Stomach (tissue), 9 donors: ENCODE data around the gene SCN9A. TPM values are rescaled to one million over a fixed set of nuclear protein-coding genes. Genes with fewer than 3 reads are reported as not detected.
"Not testable (repeated sequence)": the region's sequence is repeated elsewhere in the genome, so short reads cannot be mapped to it uniquely, and the experiment has no call there.

Experiments used
- DNase-seq, 2 donors: peaks; one replicate each; pipeline versions ENCODE4 v3.0.0 to v3.0.0-alpha.2; 2013 to 2019
- H3K27ac ChIP-seq, 5 donors: fragments of 200-600 bp in 4 of 5; sonication (generic) in 4 of 5; one replicate each; pipeline ENCODE4 v1.5.1; 2013 to 2019; ENCODE audit warnings: mild to moderate bottlenecking in 1 of 5, moderate library complexity in 1 of 5
- H3K27me3 ChIP-seq, 3 donors: fragments of 200-600 bp; sonication (generic); one replicate each; pipeline ENCODE4 v1.5.1; 2017 to 2019; ENCODE audit warnings: mixed run types in 1 of 3
- H3K36me3 ChIP-seq, 4 donors: fragments of 200-600 bp; sonication (generic); 1 replicate in 3 of 4; 2 replicates in 1 of 4; pipeline ENCODE4 v1.5.1; 2016 to 2019
- H3K4me1 ChIP-seq, 4 donors: fragments of 200-600 bp; sonication (generic); one replicate each; pipeline ENCODE4 v1.5.1; 2016 to 2019
- H3K4me3 ChIP-seq, 4 donors: fragments of 200-600 bp; sonication (generic) in 3 of 4; one replicate each; pipeline ENCODE4 v1.5.1; 2016 to 2019; ENCODE audit warnings: mild to moderate bottlenecking in 1 of 4
- H3K9me3 ChIP-seq, 4 donors: fragments of 200-600 bp; sonication (generic); one replicate each; pipeline ENCODE4 v1.5.1; 2016 to 2019
- CTCF ChIP-seq, 7 experiments: fragments of 450-650 bp in 4 of 7; fragments of 200-600 bp in 3 of 7; sonication (generic) in 3 of 7; IDR thresholded peaks; one replicate each; pipeline ENCODE4 v1.5.1; 2016 to 2019; ENCODE audit warnings: antibody characterized with exemption in 7 of 7, control low read depth in 2 of 7, mild to moderate bottlenecking in 1 of 7
- EP300 ChIP-seq: sonication (generic); formaldehyde crosslinking; IDR thresholded peaks from one replicate; pipeline ENCODE4 v1.6.1; 2017; ENCODE audit warnings: antibody characterized with exemption
- POLR2A ChIP-seq, 4 donors: fragments of 450-650 bp; IDR thresholded peaks; one replicate each; pipeline ENCODE4 v1.6.1; 2016; ENCODE audit warnings: antibody characterized with exemption in 4 of 4, control low read depth in 2 of 4, mild to moderate bottlenecking in 1 of 4, moderate library complexity in 1 of 4
- POLR2AphosphoS5 ChIP-seq, 3 donors: sonication (generic); formaldehyde crosslinking; IDR thresholded peaks; one replicate each; pipeline ENCODE4 v1.6.1; 2016; ENCODE audit warnings: antibody characterized with exemption in 3 of 3
- WGBS, 5 donors: extraction: QIAGEN DNeasy Blood & Tissue Kit in 3 of 5; methylation state at CpG; one replicate each; pipeline versions ENCODE4 v1.1.5 to v1.1.7; 2013 to 2018; 5-methylcytosine and 5-hydroxymethylcytosine counted together
- intact Hi-C: fragments of 100-400 bp; cut with DNase I; formaldehyde crosslinking; loops from one replicate; pipeline ENCODE4 v1.15.1; 2023; ENCODE audit warnings: low total_unique reads
- polyA plus RNA-seq, 3 donors: library from polyadenylated mRNA; stranded (reverse); fragments of 200-250 nt; gene quantifications; one replicate each; pipeline ENCODE4 v1.2.3, GENCODE V29; 2013
- total RNA-seq, 5 donors: library from RNA; depleted of rRNA; stranded (reverse); fragments of >200 nt; gene quantifications; one replicate each; pipeline versions ENCODE4 v1.1.0 to v1.2.3, GENCODE V29; 2014 to 2016
- donor health status: healthy with polysubstance abuse.
- donor health status: Bipolar disorder and iron deficiency.
- donor health status: healthy.

The SCN9A gene
- total and polyA plus RNA-seq, 8 donors, result 0.12 to 24.3 (median 1.1) TPM

DNA sequence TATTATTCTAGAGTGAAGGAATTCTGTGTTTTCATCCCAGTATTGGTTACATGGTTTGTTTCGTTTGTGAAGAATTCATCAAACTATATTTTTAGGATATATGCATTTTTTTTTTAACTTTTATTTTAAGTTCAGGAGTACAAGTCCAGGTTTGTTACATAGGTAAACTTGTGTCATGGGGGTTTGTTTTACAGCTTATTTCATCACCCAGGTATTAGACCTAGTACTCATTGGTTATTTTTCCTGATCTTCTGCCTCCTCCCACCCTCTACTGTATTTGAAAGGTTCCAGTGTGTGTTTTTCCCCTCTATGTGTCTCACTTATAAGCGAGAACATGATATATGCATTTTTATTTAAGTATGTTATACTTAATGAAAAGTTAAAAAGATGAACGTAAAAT lies 47.6 kb downstream of the SCN9A start:
- TF ChIP-seq POLR2AphosphoS5 (IDR thresholded peaks at IDR 0.05) (no peak), EP300 (no peak), POLR2A (IDR thresholded peaks at IDR 0.05) (no peak), CTCF (IDR thresholded peaks at IDR 0.05) (no peak)
- H3K4me3 ChIP-seq, result no peak overlapping the region
- no peaks in the 10 kb centered on the region for H3K36me3 ChIP-seq
- H3K4me1 ChIP-seq, result no peaks in the 10 kb centered on the region
- no peak for DNase-seq
- H3K9me3 ChIP-seq, result no peaks in the 10 kb centered on the region
- intact Hi-C loops, result no loop called here
- H3K27ac ChIP-seq, result no peak overlapping the region
- WGBS, 5 donors, result 49 to 63% (median 57%) methylated on average over 3 of the region's 3 CpGs
- no peaks in the 10 kb centered on the region for H3K27me3 ChIP-seq

DNA sequence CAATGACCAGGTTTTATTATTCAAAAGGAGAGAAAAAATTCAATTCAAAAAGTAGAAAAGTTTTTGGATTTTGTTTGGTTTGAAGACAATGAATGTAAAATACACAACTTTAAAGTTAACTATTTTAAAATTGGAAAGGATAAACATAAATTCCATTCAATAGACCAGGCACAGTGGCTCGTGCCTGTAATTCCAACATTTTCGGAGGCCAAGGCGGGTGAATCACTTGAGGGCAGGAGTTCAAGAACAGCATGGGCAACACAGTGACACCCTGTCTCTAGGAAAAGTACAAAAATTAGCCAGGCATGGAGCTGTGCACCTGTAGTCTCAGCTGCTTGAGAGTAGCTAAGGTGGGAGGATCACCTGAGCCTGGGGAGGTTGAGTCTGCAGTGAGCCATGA lies 54.7 kb downstream of the SCN9A start:
- Histone ChIP-seq H3K4me3 (no peak overlapping the region), H3K4me1 (no peaks in the 10 kb centered on the region), H3K27me3 (no peaks in the 10 kb centered on the region), H3K9me3 (no peaks in the 10 kb centered on the region), H3K36me3 (no peaks in the 10 kb centered on the region), H3K27ac (no peak overlapping the region)
- intact Hi-C loops, result no loop called here
- no peak for DNase-seq
- 80 to 96% (median 89%) methylated on average over 3 of the region's 3 CpGs for WGBS, 5 donors
- no peak for TF ChIP-seq POLR2A (IDR thresholded peaks at IDR 0.05)

DNA sequence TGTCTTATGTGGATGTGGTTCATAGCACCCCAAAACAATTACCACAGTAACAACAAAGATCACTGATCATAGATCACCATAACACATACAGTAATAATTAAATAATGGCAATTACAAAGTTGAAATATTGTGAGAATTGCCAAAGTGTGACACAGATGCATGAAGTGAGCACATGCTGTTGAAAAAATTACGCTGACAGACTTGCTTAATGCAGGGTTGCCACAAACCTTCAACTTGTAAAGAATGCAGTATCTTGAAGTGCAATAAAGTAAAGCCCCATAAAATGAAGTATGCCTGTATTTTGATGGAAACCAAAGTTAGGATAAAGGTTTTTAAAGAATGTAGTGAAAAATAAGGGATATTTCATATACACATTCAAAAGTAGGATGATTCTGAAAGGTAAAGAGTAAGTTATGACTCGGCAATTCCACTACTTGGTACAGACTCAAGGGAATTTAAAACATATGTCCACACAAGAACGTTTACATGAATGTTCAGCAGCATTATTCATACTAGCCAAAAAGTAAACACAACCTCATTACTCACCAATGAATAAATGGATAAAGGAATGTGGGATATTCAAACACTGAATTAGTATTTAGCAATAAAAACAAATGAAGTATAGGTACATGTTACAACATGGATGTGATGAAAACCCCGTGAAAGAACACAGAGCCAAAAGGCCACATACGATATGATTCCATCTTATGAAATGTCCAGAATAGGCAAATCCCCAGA lies 61.6 kb downstream of the SCN9A start:
- H3K4me1 ChIP-seq, result no peaks in the 10 kb centered on the region
- 42 to 59% (median 48%) methylated on average over 5 of the region's 5 CpGs for WGBS, 5 donors
- no peak overlapping the region for H3K4me3 ChIP-seq
- H3K27ac ChIP-seq, result no peak overlapping the region
- H3K27me3 ChIP-seq, result no peaks in the 10 kb centered on the region
- TF ChIP-seq CTCF (IDR thresholded peaks at IDR 0.05), result no peak
- H3K36me3 ChIP-seq, result no peaks in the 10 kb centered on the region
- intact Hi-C loops, result no loop called here
- H3K9me3 ChIP-seq, result no peaks in the 10 kb centered on the region
- no peak for DNase-seq

GRCh38 chr2:166312863-166313262 lies 62.9 kb downstream of the SCN9A start:
- intact Hi-C loops, H3K27me3 ChIP-seq, H3K9me3 ChIP-seq, H3K4me1 ChIP-seq, H3K4me3 ChIP-seq, DNase-seq, H3K36me3 ChIP-seq, H3K27ac ChIP-seq: not testable (repeated sequence)
- 0 to 39% (median 4%) methylated on average over 2 of the region's 2 CpGs for WGBS, 5 donors

DNA sequence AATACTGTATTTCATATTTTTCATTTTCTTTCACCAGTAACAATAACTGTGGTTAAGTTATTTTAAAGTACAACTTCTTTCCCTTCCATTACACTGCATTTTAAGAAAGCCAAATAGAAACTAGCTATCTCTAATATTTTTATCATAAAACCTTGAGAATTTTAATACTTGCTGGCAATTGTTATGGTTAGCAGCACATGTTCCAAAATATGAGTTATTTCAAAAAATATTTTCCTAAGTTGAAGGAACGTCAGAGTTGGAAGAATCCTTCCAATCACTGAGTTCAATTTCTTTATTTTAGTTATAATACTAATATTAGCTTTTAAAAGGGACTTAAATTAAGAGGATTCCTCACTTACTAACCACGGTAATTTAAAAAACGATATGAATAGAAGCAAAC lies 68.4 kb downstream of the SCN9A start:
- no peak overlapping the region for H3K27ac ChIP-seq
- no peaks in the 10 kb centered on the region for H3K9me3 ChIP-seq
- H3K4me1 ChIP-seq, result no peaks in the 10 kb centered on the region
- intact Hi-C loops, result no loop called here
- no peak for DNase-seq
- no peak overlapping the region for H3K4me3 ChIP-seq
- TF ChIP-seq POLR2A (IDR thresholded peaks at IDR 0.05), result no peak
- no peak for TF ChIP-seq EP300
- TF ChIP-seq CTCF (IDR thresholded peaks at IDR 0.05), result no peak
- TF ChIP-seq POLR2AphosphoS5 (IDR thresholded peaks at IDR 0.05), result no peak
- no peaks in the 10 kb centered on the region for H3K27me3 ChIP-seq
- no peaks in the 10 kb centered on the region for H3K36me3 ChIP-seq
- WGBS, 5 donors, result 71 to 79% (median 75%) methylated on average over 3 of the region's 3 CpGs
